VCaP (cell line): ENCODE measurements around the gene ERCC8.

Experiments used
- H3K27ac ChIP-seq: fragments of 450-650 bp; 2 replicates; pipeline ENCODE4 v1.5.1; 2017
- TF ChIP-seq, protein P1 (sequence below): fragments of 450-650 bp; conservative IDR thresholded peaks from 2 replicates; pipeline ENCODE4 v1.5.1; 2017; ENCODE audit warnings: mild to moderate bottlenecking, moderate library complexity

The ERCC8 gene

DNA sequence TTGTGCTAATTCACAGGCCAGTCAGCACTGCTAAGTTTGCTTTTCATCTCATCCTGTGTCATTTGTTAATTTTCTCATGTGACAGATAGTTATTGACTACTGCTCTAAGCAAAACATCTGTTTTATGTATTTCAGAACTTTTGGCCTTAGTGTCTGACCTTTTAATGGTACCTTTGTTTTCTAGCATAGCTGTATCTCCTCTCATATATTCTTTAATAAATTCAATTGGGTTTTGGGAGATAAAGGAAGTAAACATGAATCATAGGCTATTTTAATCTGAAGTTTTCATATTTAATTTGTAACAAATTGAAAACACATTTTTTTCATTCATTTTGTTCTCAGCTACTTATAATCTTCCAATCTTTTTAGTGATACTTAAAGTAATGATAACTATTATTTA lies 13.2 kb upstream of the ERCC8 start:
- no peak overlapping the region for H3K27ac ChIP-seq
- TF ChIP-seq, protein P1, sequence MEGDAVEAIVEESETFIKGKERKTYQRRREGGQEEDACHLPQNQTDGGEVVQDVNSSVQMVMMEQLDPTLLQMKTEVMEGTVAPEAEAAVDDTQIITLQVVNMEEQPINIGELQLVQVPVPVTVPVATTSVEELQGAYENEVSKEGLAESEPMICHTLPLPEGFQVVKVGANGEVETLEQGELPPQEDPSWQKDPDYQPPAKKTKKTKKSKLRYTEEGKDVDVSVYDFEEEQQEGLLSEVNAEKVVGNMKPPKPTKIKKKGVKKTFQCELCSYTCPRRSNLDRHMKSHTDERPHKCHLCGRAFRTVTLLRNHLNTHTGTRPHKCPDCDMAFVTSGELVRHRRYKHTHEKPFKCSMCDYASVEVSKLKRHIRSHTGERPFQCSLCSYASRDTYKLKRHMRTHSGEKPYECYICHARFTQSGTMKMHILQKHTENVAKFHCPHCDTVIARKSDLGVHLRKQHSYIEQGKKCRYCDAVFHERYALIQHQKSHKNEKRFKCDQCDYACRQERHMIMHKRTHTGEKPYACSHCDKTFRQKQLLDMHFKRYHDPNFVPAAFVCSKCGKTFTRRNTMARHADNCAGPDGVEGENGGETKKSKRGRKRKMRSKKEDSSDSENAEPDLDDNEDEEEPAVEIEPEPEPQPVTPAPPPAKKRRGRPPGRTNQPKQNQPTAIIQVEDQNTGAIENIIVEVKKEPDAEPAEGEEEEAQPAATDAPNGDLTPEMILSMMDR = no peak

DNA sequence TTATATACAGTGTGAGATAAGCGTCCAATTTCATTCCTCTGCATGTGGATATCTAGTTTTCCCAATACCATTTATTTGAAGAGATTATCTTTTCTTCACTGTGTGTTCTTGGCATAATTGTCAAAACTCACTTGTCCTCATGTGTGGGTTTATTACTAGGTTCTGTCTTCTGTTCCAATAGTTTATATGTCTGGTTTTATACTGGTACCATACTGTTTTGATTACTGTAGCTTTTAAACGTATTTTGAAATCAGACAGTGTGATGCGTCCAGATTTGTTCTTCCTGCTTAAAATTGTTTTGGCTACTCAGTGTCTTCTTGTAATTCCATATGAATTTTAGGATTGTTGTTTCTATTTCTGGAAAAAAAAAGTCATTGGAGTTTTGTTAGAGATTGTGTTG lies 10.4 kb upstream of the ERCC8 start:
- no peak overlapping the region for H3K27ac ChIP-seq
- TF ChIP-seq, protein P1 = no peak

DNA sequence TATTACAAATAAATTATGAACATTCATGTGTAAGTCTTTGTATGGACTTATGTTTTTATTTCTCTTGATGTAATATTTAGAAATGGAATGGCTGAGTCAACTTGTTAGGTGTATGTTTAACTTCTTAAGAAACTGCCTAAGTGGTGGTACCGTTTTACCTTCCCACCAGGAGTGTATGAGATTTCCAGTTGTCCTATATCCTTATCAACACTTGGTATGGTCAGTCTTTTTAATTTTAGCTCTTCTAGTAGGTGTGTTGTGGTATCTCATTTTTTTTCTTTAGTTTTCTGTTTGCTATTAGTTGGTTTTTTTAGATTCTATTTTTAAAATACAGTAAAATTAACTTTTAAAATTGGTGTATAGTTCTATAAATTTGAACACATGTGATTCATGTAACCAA lies 3.9 kb upstream of the ERCC8 start:
- TF ChIP-seq, protein P1 = no peak
- H3K27ac ChIP-seq = no peak overlapping the region

DNA sequence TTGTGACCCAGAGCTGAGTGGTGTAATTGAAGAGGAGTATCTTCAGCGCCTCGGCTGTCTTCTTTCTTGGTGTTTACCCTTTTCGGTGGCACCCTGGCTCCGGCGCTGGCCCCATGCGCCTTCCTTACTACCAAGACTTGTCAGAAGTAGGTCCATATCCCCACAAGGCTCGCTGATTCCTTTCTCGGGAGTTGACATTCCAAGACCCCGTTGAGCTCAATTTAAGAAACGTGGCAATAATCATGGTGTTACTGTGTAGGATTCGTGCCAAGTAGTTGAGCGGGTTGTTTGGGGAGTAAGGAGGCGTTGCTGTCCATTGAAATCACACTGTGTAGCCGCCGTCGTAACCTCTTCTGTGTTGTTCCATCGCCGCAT lies 930 bp upstream of the ERCC8 start:
- H3K27ac ChIP-seq = peak overlapping the region; percentile 81
- TF ChIP-seq, protein P1 = no peak

DNA sequence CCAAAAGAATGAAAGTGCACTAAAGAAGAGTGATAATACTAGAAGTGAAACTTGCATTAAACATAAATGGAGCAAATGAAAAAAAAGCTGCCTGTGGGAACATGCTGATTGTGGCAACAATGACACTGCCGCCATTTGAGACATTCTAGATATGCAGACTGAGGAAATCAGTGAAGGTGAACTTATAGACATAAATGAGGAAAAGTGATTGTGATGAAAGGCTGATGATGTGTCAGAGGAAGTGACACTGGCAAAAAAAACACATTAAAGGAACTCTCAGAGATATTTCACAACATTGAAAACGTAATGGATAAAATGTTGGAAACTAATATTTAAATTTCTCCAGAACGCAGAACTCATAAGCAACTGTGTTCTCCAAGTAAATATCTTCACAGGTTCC lies 1.2 kb downstream of the ERCC8 start:
- TF ChIP-seq, protein P1 = no peak
- no peak overlapping the region for H3K27ac ChIP-seq

DNA sequence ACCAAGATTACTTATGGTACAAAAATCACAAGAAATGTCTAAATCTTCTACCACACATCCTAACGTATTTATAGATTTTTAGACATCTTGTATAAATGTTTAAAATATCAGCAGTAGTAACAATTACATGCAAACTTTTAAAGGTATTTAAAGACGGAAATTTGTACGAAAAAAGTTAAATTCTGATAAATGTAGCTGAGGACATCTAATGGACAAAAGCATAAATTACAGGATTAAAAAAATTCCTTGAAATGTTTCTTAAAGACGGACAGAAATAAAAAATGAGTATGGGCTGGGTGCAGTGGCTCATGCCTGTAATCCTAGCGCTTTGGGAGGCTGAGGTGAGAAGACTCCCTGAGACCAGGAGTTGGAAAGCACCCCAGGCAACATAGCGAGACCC lies 15.8 kb downstream of the ERCC8 start:
- TF ChIP-seq, protein P1 = peak; percentile 84

DNA sequence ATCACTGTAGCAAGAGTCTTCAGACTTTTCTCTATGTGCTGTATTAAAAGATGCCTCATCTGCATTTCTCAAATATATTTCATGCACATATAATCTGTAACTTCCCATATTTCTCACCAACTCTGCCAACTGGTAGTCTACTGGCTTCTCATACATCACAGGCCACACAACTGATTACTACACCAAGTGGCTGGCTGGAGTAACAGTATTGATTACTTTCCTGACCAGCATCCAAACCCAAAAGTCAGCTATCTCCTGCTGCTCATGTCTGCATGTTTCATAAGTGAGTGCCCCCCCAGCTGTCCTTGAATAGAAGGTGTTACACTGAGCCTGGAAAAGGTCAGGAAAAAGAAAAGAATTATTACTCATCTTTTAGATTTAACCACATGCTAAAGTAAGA lies 17.4 kb downstream of the ERCC8 start:
- TF ChIP-seq, protein P1 = no peak
- no peak overlapping the region for H3K27ac ChIP-seq

More for the DNA sequence above, 15.8 kb downstream of the ERCC8 start:
- H3K27ac ChIP-seq = no peak overlapping the region

DNA sequence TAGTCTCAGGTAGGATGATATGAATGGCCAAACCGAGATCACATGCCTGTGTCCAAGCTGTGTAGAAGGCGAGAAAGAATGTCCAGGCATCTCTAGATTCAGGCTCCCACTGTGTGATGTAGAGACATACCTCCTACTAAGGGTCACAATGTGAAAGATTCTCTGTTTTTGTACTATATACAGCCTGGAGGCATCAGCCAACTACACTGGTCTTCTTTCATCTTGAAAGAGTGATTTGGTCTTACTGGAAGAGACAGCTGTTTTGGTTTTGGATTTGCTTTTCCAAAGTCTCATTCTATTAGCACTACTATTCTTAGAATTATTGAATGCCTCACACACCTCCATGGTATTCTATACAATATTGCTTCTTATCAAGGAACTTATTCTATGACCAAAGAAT lies 26.4 kb downstream of the ERCC8 start:
- H3K27ac ChIP-seq = no peak overlapping the region
- TF ChIP-seq, protein P1 = no peak
